ES-I3 (cell line): ENCODE measurements around the gene TAF1A.

Source experiments
- H3K36me3 ChIP-seq: 2 replicates; pipeline ENCODE4 v1.6.1; 2013; ENCODE audit warnings: mild to moderate bottlenecking, low read length, control low read depth, moderate library complexity; ENCODE audit not compliant: insufficient read depth
- H3K4me1 ChIP-seq: 2 replicates; pipeline ENCODE4 v1.6.1; 2013; ENCODE audit warnings: mild to moderate bottlenecking, control low read depth, low read length; ENCODE audit not compliant: insufficient read depth
- H3K9ac ChIP-seq: 2 replicates; pipeline ENCODE4 v1.6.1; 2013; ENCODE audit warnings: low read depth, mild to moderate bottlenecking, low read length, moderate library complexity
- H3K9me3 ChIP-seq: 2 replicates; pipeline ENCODE4 v1.6.1; 2013; ENCODE audit warnings: mild to moderate bottlenecking, low read length, moderate library complexity; ENCODE audit not compliant: control insufficient read depth, insufficient read depth

The TAF1A gene

GRCh38 chr1:222539951-222540597, 49.7 kb downstream of the TAF1A start:
- H3K4me1 ChIP-seq = no peaks in the 10 kb centered on the region
- no peak overlapping the region for H3K9ac ChIP-seq
- H3K36me3 ChIP-seq = no peaks in the 10 kb centered on the region
- H3K9me3 ChIP-seq = no peaks in the 10 kb centered on the region

DNA sequence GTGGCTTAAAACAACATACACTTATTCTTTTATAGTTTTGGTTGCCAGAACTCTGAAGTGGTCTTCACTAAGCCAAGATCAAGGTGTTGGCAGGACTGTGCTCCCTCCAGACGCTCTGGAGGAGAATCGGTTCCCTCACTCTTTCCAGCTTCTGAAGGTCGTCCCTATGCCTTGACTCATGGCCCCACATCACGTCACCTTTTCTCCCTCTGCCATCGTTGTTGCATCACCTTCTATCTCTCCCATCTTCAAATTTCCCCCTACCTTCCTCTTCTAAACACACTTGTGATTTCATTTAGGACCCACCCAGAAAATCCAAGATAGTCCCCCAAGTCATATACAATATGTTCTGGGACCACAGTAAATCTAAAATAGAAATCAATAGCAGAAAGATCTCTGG, 54.3 kb downstream of the TAF1A start:
- Histone ChIP-seq H3K4me1 (no peaks in the 10 kb centered on the region), H3K36me3 (no peaks in the 10 kb centered on the region), H3K9ac (no peak overlapping the region), H3K9me3 (no peaks in the 10 kb centered on the region)

- Histone ChIP-seq H3K9ac (no peak overlapping the region), H3K4me1 (no peaks in the 10 kb centered on the region), H3K9me3 (no peaks in the 10 kb centered on the region), H3K36me3 (no peaks in the 10 kb centered on the region)
Observed at GRCh38 chr1:222530852-222531251, 58.9 kb downstream of the TAF1A start.

DNA sequence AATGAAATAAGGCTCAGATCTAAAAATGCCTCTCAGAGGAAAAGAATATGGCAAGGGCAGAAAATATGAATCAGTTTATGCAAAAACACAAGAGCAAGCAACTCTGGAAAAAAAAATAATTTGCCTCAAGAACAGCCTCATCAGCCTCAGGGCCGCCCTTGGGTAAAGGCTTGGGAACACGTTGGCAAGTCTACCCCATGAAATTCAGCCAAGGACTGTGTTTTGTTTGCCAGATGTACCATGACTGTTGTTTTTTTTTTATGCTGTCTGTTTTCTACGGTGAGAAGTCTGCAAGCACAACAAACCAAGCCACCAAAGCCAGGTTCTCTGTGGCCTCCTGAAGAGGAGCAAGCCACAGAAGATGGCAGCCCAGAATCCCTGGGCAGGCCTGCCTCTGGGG, 59.8 kb downstream of the TAF1A start:
- Histone ChIP-seq H3K9ac (no peak overlapping the region), H3K9me3 (no peaks in the 10 kb centered on the region), H3K4me1 (no peaks in the 10 kb centered on the region), H3K36me3 (no peaks in the 10 kb centered on the region)

DNA sequence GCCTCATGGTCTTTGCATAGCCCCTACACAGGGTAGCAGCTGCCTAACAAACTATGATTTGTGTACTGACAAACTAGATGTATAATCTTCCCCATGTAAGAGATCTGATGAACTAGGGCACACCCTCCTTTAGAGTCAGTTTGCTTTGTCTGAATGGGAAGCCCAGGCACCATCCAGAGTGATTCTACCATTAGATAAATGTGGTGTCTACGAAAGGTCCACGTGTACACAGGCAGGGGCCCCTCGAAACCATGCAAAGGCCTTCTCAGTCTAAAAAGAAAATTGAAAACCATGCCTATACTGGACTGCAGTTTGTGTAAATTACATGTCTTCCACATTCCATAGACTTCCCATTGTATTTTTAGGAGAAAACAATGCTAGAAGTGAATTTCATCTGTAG, 60.6 kb downstream of the TAF1A start:
- Histone ChIP-seq H3K4me1 (no peaks in the 10 kb centered on the region), H3K36me3 (no peaks in the 10 kb centered on the region), H3K9ac (no peak overlapping the region), H3K9me3 (no peaks in the 10 kb centered on the region)

DNA sequence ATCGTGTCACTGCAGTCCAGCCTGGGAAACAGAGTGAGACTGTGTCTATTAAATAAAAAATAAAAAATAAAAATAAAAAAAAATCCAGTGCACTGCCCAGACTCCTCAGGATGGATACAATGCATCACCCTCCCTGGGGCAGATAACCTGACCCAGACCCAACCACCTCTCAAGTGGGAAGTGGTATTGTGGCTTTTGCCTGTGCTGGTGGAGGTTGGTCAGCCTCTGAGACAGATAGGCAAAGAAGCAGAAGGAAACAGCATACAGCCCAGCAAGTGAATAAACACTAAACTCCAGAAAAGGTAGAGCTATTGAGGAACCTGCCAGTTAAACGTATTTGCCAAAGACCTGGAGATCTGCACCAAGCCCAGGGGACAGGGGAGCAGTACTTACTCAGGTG, 63.8 kb downstream of the TAF1A start:
- Histone ChIP-seq H3K9ac (no peak overlapping the region), H3K4me1 (no peaks in the 10 kb centered on the region), H3K36me3 (no peaks in the 10 kb centered on the region), H3K9me3 (no peaks in the 10 kb centered on the region)

DNA sequence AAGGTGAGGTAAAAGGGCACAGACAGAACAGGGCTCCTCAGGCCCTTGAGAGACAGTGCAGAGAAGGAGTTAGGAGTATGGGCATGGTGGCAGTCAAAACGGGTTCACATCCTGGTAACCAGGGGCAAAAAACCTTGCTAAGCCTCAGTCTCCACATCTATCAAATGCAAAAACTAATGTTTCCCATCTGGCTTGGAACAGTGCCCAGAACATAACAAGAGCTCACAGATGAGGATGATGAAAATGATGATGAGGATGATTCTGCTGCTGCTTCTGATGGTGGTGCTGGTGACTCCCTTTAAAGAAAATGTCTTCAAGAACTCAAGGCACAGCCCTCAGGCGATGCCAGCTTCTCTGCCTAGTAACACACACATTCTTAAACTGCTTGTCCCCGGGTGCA, 65.9 kb downstream of the TAF1A start:
- Histone ChIP-seq H3K36me3 (no peaks in the 10 kb centered on the region), H3K4me1 (no peaks in the 10 kb centered on the region), H3K9ac (no peak overlapping the region), H3K9me3 (no peaks in the 10 kb centered on the region)

- H3K9me3 ChIP-seq = no peaks in the 10 kb centered on the region
- no peaks in the 10 kb centered on the region for H3K4me1 ChIP-seq
Observed at GRCh38 chr1:222522105-222522915, 67.4 kb downstream of the TAF1A start.

GRCh38 chr1:222521299-222522104, 68.2 kb downstream of the TAF1A start:
- Histone ChIP-seq H3K9ac (no peak overlapping the region), H3K9me3 (no peaks in the 10 kb centered on the region), H3K36me3 (no peaks in the 10 kb centered on the region), H3K4me1 (no peaks in the 10 kb centered on the region)

More at GRCh38 chr1:222522105-222522915, 67.4 kb downstream of the TAF1A start:
- Histone ChIP-seq H3K36me3 (no peaks in the 10 kb centered on the region), H3K9ac (no peak overlapping the region)
